GM23248 (cell line): Measurements from ENCODE around the gene REC8.

Source experiments
- EZH2 ChIP-seq: fragments of 200-600 bp; sonication (generic); IDR thresholded peaks from 2 replicates; pipeline ENCODE4 v1.6.1; 2018; ENCODE audit warnings: antibody characterized with exemption, mild to moderate bottlenecking; ENCODE audit not compliant: insufficient read depth, poor library complexity, severe bottlenecking
- EZH2phosphoT487 ChIP-seq: fragments of 200-600 bp; sonication (generic); IDR thresholded peaks from 2 replicates; pipeline ENCODE4 v1.6.1; 2018; ENCODE audit warnings: antibody characterized with exemption, moderate library complexity, mild to moderate bottlenecking, low read depth; ENCODE audit not compliant: insufficient read depth

DNA sequence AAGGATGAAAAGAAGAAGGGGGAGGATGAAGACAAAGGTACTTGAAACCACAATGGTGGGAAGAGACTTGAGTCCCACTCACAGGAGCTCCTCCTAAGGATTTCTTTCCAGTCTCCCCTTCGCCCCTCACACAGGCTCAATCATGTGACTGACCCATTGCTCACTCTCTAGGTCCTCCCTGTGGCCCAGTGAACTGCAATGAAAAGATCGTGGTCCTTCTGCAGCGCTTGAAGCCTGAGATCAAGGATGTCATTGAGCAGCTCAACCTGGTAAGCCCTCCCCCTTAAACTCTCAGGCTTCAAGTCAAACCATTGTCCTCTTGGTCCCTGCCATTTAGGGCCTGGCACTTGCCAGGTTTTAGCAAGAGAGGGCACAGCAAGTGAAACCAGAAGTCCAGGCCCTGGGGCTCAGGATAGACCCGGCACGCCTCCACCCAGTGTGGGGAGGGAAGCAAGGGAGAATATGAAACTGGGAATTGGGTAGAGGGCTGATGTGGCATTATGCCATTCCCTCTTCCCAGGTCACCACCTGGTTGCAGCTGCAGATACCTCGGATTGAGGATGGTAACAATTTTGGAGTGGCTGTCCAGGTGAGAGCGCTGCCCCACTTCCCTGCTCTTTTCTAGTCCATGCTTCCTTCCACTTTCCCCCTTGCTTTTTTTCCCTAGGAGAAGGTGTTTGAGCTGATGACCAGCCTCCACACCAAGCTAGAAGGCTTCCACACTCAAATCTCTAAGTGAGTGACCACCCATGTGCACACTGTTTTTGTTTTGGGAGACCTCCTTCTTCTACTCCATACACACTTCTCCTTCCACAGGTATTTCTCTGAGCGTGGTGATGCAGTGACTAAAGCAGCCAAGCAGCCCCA lies 34.1 kb upstream of the REC8 start:
- TF ChIP-seq EZH2phosphoT487, result no peak
- TF ChIP-seq EZH2, result no peak
